Thyroid gland (tissue), 4 donors: ENCODE measurements around the gene PABPC3.

ENCODE experiments used
- POLR2A ChIP-seq, 2 donors: fragments of 450-650 bp; IDR thresholded peaks; one replicate each; pipeline ENCODE4 v1.6.1; 2017; ENCODE audit warnings: antibody characterized with exemption in 2 of 2, mild to moderate bottlenecking in 2 of 2, moderate library complexity in 1 of 2
- TF ChIP-seq, protein P1 (sequence below), 6 experiments: fragments of 200-600 bp in 3 of 6; fragments of 450-650 bp in 3 of 6; sonication (generic) in 3 of 6; IDR thresholded peaks; one replicate each; pipeline ENCODE4 v1.5.1; 2016 to 2019; ENCODE audit warnings: antibody characterized with exemption in 6 of 6, mild to moderate bottlenecking in 2 of 6, inconsistent platforms in 1 of 6, moderate library complexity in 1 of 6

- TF ChIP-seq, protein P1, sequence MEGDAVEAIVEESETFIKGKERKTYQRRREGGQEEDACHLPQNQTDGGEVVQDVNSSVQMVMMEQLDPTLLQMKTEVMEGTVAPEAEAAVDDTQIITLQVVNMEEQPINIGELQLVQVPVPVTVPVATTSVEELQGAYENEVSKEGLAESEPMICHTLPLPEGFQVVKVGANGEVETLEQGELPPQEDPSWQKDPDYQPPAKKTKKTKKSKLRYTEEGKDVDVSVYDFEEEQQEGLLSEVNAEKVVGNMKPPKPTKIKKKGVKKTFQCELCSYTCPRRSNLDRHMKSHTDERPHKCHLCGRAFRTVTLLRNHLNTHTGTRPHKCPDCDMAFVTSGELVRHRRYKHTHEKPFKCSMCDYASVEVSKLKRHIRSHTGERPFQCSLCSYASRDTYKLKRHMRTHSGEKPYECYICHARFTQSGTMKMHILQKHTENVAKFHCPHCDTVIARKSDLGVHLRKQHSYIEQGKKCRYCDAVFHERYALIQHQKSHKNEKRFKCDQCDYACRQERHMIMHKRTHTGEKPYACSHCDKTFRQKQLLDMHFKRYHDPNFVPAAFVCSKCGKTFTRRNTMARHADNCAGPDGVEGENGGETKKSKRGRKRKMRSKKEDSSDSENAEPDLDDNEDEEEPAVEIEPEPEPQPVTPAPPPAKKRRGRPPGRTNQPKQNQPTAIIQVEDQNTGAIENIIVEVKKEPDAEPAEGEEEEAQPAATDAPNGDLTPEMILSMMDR (IDR thresholded peaks at IDR 0.05): no peak
- TF ChIP-seq POLR2A (IDR thresholded peaks at IDR 0.05): no peak
These were observed 29.8 kb upstream of the PABPC3 start for GRCh38 chr13:25065974-25066770.
